Duodenal mucosa (tissue), 2 donors: ENCODE data around the gene AXIN2.

Source experiments
- H3K27ac ChIP-seq: one replicate; pipeline ENCODE4 v1.7.0; 2013; ENCODE audit warnings: low read depth, low read length
- H3K27me3 ChIP-seq, 2 donors: one replicate each; pipeline ENCODE4 v1.7.0; 2013; ENCODE audit warnings: low read length in 2 of 2, control low read depth in 1 of 2; ENCODE audit not compliant: insufficient read depth in 2 of 2, control insufficient read depth in 1 of 2
- H3K36me3 ChIP-seq, 2 donors: one replicate each; pipeline ENCODE4 v1.7.0; 2013; ENCODE audit warnings: low read length in 2 of 2, control low read depth in 1 of 2; ENCODE audit not compliant: insufficient read depth in 2 of 2, control insufficient read depth in 1 of 2
- H3K4me1 ChIP-seq, 2 donors: one replicate each; pipeline ENCODE4 v1.7.0; 2013; ENCODE audit warnings: low read length in 2 of 2, control low read depth in 1 of 2; ENCODE audit not compliant: insufficient read depth in 2 of 2, control insufficient read depth in 1 of 2
- H3K4me3 ChIP-seq, 2 donors: one replicate each; pipeline ENCODE4 v1.7.0; 2013; ENCODE audit warnings: low read length in 2 of 2, low read depth in 1 of 2
- H3K9ac ChIP-seq, 2 donors: one replicate each; pipeline ENCODE4 v1.7.0; 2013; ENCODE audit warnings: low read length in 2 of 2, low read depth in 1 of 2
- H3K9me3 ChIP-seq, 2 donors: one replicate each; pipeline ENCODE4 v1.7.0; 2013; ENCODE audit warnings: low read length in 2 of 2, control low read depth in 1 of 2; ENCODE audit not compliant: control insufficient read depth in 1 of 2

The AXIN2 gene

GRCh38 chr17:65560628-65561451, 608 bp downstream of the AXIN2 start:
- H3K27me3 ChIP-seq, result peaks cover 0 to 5% of the 10 kb centered on the region in 2 donors
- H3K9me3 ChIP-seq, result no peaks in the 10 kb centered on the region
- H3K9ac ChIP-seq, result no peak overlapping the region
- peak overlapping the region; percentile 71 to 74 for H3K4me3 ChIP-seq
- peaks cover 54% of the 10 kb centered on the region in 2 donors for H3K4me1 ChIP-seq
- H3K36me3 ChIP-seq, result no peaks in the 10 kb centered on the region
- no peak overlapping the region for H3K27ac ChIP-seq

GRCh38 chr17:65559804-65560627, 1.4 kb downstream of the AXIN2 start:
- peak overlapping the region; percentile 71 to 74 for H3K4me3 ChIP-seq
- no peak overlapping the region for H3K27ac ChIP-seq
- H3K9me3 ChIP-seq, result no peaks in the 10 kb centered on the region
- peaks cover 53 to 58% of the 10 kb centered on the region in 2 donors for H3K4me1 ChIP-seq
- H3K36me3 ChIP-seq, result no peaks in the 10 kb centered on the region
- peak overlapping the region; percentile 48 to 60 for H3K9ac ChIP-seq
- peaks cover 0 to 5% of the 10 kb centered on the region in 2 donors for H3K27me3 ChIP-seq

- Histone ChIP-seq H3K4me1 (peaks cover 49 to 58% of the 10 kb centered on the region in 2 donors), H3K27me3 (peaks cover 0 to 5% of the 10 kb centered on the region in 2 donors), H3K4me3 (peak overlapping the region; percentile 71 to 74), H3K9me3 (no peaks in the 10 kb centered on the region), H3K36me3 (no peaks in the 10 kb centered on the region), H3K27ac (no peak overlapping the region), H3K9ac (peak overlapping the region; percentile 2 to 48)
These were observed 2.0 kb downstream of the AXIN2 start for GRCh38 chr17:65559461-65559803.

GRCh38 chr17:65558683-65559460, 2.6 kb downstream of the AXIN2 start:
- Histone ChIP-seq H3K27ac (no peak overlapping the region), H3K4me1 (peaks cover 44 to 53% of the 10 kb centered on the region in 2 donors), H3K36me3 (no peaks in the 10 kb centered on the region), H3K27me3 (peaks cover 0 to 5% of the 10 kb centered on the region in 2 donors), H3K9me3 (no peaks in the 10 kb centered on the region), H3K4me3 (peak overlapping the region; percentile 71 to 74), H3K9ac (peak overlapping the region; percentile 2 to 48)

GRCh38 chr17:65558311-65558682, 3.2 kb downstream of the AXIN2 start:
- no peaks in the 10 kb centered on the region for H3K36me3 ChIP-seq
- H3K4me3 ChIP-seq, result peak overlapping the region; percentile 71 to 74
- H3K4me1 ChIP-seq, result peaks cover 42 to 48% of the 10 kb centered on the region in 2 donors
- H3K27ac ChIP-seq, result no peak overlapping the region
- no peak overlapping the region for H3K9ac ChIP-seq
- no peaks in the 10 kb centered on the region for H3K9me3 ChIP-seq
- peaks cover 0 to 5% of the 10 kb centered on the region in 2 donors for H3K27me3 ChIP-seq

- peaks cover 42 to 48% of the 10 kb centered on the region in 2 donors for H3K4me1 ChIP-seq
- H3K27me3 ChIP-seq, result peaks cover 0 to 5% of the 10 kb centered on the region in 2 donors
- peak overlapping the region in 1 of 2 donors; percentile 6 for H3K9ac ChIP-seq
- H3K36me3 ChIP-seq, result no peaks in the 10 kb centered on the region
- H3K27ac ChIP-seq, result no peak overlapping the region
- H3K9me3 ChIP-seq, result no peaks in the 10 kb centered on the region
- H3K4me3 ChIP-seq, result peak overlapping the region; percentile 71 to 74
These were observed 3.8 kb downstream of the AXIN2 start for GRCh38 chr17:65557349-65558310.

- peaks cover 42 to 50% of the 10 kb centered on the region in 2 donors for H3K4me1 ChIP-seq
- H3K9ac ChIP-seq, result no peak overlapping the region
- peak overlapping the region; percentile 57 to 71 for H3K4me3 ChIP-seq
- H3K9me3 ChIP-seq, result no peaks in the 10 kb centered on the region
- no peaks in the 10 kb centered on the region for H3K36me3 ChIP-seq
- peaks cover 0 to 5% of the 10 kb centered on the region in 2 donors for H3K27me3 ChIP-seq
- no peak overlapping the region for H3K27ac ChIP-seq
These were observed 4.5 kb downstream of the AXIN2 start for GRCh38 chr17:65556910-65557348.

- H3K36me3 ChIP-seq, result no peaks in the 10 kb centered on the region
- no peaks in the 10 kb centered on the region for H3K9me3 ChIP-seq
- H3K4me1 ChIP-seq, result peaks cover 47 to 50% of the 10 kb centered on the region in 2 donors
- H3K27me3 ChIP-seq, result peaks cover 0 to 5% of the 10 kb centered on the region in 2 donors
- H3K9ac ChIP-seq, result peak overlapping the region in 1 of 2 donors; percentile 38
- no peak overlapping the region for H3K27ac ChIP-seq
- H3K4me3 ChIP-seq, result peak overlapping the region; percentile 31 to 57
These were observed 5.2 kb downstream of the AXIN2 start for GRCh38 chr17:65556014-65556909.
